Aorta (tissue), 5 donors: ENCODE data around the gene PEX11A. TPM values are rescaled to one million over a fixed set of nuclear protein-coding genes. Genes with fewer than 3 reads are reported as not detected.

ENCODE experiments used
- ATAC-seq: fragments of 200-7000 bp; cut with Tn5 transposase; one replicate; pipeline ENCODE4 v1.9.1; 2022; ENCODE audit warnings: moderate library complexity; ENCODE audit not compliant: low FRiP score
- DNase-seq, 2 donors: peaks; one replicate each; pipeline ENCODE4 v3.0.0-alpha.2; 2020
- H3K27ac ChIP-seq, 2 donors: one replicate each; pipeline ENCODE4 v1.5.1; 2013; ENCODE audit warnings: low read length in 2 of 2, mild to moderate bottlenecking in 2 of 2, moderate library complexity in 2 of 2, control low read depth in 1 of 2, inconsistent platforms in 1 of 2, low read depth in 1 of 2
- H3K27me3 ChIP-seq, 2 donors: one replicate each; pipeline ENCODE4 v1.6.1; 2013; ENCODE audit warnings: control low read depth in 1 of 2, low read length in 1 of 2, mild to moderate bottlenecking in 1 of 2, moderate library complexity in 1 of 2; ENCODE audit not compliant: insufficient read depth in 2 of 2, control insufficient read depth in 1 of 2
- H3K36me3 ChIP-seq, 2 donors: one replicate each; pipeline ENCODE4 v1.6.1; 2013; ENCODE audit warnings: control low read depth in 1 of 2, low read length in 1 of 2, mild to moderate bottlenecking in 1 of 2; ENCODE audit not compliant: insufficient read depth in 2 of 2, control insufficient read depth in 1 of 2
- H3K4me1 ChIP-seq, 2 donors: one replicate each; pipeline ENCODE4 v1.6.1; 2013; ENCODE audit warnings: low read length in 2 of 2, control low read depth in 1 of 2, mild to moderate bottlenecking in 1 of 2, moderate library complexity in 1 of 2; ENCODE audit not compliant: insufficient read depth in 2 of 2, control insufficient read depth in 1 of 2
- H3K4me3 ChIP-seq, 2 donors: one replicate each; pipeline ENCODE4 v1.5.1; 2013; ENCODE audit warnings: low read length in 2 of 2, control low read depth in 1 of 2, mild to moderate bottlenecking in 1 of 2
- H3K9me3 ChIP-seq: one replicate; pipeline ENCODE4 v1.6.1; 2013; ENCODE audit warnings: mild to moderate bottlenecking, low read length; ENCODE audit not compliant: control insufficient read depth
- WGBS, 2 donors: extraction: QIAGEN DNeasy Blood & Tissue Kit; methylation state at CpG; one replicate each; pipeline ENCODE4 v1.1.7; 2013; 5-methylcytosine and 5-hydroxymethylcytosine counted together
- intact Hi-C, 2 donors: fragments of 100-400 bp; cut with DNase I; formaldehyde crosslinking; loops; one replicate each; pipeline versions ENCODE4 v1.14.2 to v1.15.0; 2022
- polyA plus RNA-seq, 2 donors: library from polyadenylated mRNA; stranded (reverse); fragments of 200-250 nt; gene quantifications; one replicate each; pipeline ENCODE4 v1.2.3, GENCODE V29; 2013
- total RNA-seq, 2 donors: library from RNA; stranded (reverse); fragmentation: NEBNext Ultra II Directional; extraction: Animal tissue kit (Norgen Biotek cat#: 25700); gene quantifications; one replicate each; pipeline ENCODE4 v1.2.1, GENCODE V29; 2021
- donor health status: healthy with polysubstance abuse.
- donor health status: Bipolar disorder and iron deficiency.
- donor health status: DM: no; HTN: no; CAD: no.
- donor health status: DM: no; HTN: no; CAD: no.
- donor health status: DM: yes; HTN: yes; CAD: no.

PEX11A gene
- total and polyA plus RNA-seq, 4 donors, result 7.7 to 13.3 (median 9.7) TPM

DNA sequence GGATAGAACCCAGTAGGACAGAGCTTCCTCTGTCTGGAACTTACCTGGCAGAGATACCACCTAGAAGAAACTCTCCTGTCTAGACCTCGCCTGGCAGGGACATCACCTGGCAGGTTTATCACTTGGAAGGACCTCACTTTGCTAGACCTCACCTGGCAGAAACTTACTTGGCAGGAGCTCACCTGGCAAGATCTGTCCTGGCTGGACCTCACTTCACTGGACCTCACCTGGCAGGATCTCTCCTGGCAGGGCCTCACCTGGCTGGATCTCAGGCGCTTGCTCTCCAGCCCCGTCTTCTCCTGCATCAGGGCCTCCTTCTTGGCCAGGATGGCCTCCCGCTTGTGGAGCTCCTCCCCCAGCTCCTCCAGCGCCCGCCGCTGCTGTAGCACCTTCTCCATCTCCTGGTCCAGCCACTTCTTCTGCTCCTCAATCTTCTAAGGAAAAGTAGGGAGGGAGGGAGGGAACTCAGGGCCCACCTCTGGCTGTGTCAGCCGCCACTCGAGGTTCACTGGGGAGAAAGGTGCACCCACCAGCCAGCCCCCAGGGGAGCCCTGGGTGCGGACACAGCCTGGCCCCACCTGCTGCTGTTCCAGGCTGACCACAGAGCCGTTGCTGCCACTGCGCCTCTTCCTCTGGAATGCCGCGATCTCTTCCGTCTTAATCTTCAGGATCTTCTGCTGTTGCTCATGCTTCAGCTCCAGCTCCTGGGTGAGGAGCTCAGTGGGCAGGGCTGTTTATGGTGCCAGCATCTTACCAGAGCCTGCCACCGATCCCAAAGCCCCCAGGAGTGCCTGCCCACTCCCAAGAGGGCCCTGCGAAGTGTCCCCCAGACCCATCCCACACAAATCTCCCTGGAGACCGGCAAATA, 57.8 kb downstream of the PEX11A start:
- Histone ChIP-seq H3K4me1 (no peaks in the 10 kb centered on the region), H3K27ac (no peak overlapping the region), H3K9me3 (no peaks in the 10 kb centered on the region), H3K36me3 (peaks cover 3 to 16% of the 10 kb centered on the region in 2 donors), H3K4me3 (no peak overlapping the region), H3K27me3 (no peaks in the 10 kb centered on the region)
- ATAC-seq (no peak), DNase-seq (no peak)
- intact Hi-C loops, result no loop called here
- 96 to 97% methylated on average over 18 of the region's 18 CpGs for WGBS, 2 donors

DNA sequence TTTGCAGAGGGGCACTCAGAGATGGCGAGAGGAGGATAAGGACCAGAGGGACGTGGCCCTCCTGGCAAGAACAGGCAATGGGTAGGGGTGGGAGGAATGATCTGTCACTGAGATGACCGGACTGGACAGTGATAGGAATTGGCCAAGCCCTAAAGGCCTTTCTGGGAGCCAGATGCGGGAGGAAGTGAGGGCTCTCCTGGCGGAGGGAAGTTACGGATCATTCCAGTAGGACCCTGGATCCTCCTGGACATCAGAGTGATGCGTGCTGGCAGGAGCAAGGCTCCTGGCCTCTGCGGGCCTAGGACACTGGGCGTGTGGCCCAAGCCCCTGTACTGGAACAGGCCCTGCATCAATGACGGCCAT, 58.7 kb downstream of the PEX11A start:
- no peaks in the 10 kb centered on the region for H3K4me1 ChIP-seq
- no peak for ATAC-seq
- no peaks in the 10 kb centered on the region for H3K9me3 ChIP-seq
- H3K4me3 ChIP-seq, result no peak overlapping the region
- no peak overlapping the region for H3K27ac ChIP-seq
- intact Hi-C loops, result no loop called here
- no peaks in the 10 kb centered on the region for H3K27me3 ChIP-seq
- DNase-seq, result no peak
- H3K36me3 ChIP-seq, result peaks cover 3 to 16% of the 10 kb centered on the region in 2 donors
- 85 to 89% methylated on average over 10 of the region's 10 CpGs for WGBS, 2 donors

Other genes starting within 250 kb of the PEX11A start
- not detected for gene RHCG, start 194.2 kb downstream of the PEX11A start, total RNA-seq
- 1 to 10 TPM; 1.0 to 2.1 TPM for gene RHCG, start 194.2 kb downstream of the PEX11A start, polyA plus RNA-seq
- gene TICRR, start 115.3 kb downstream of the PEX11A start, total RNA-seq, result under 1 TPM; 0.16 to 0.60 TPM
- under 1 TPM in 1 of 2 donors, not detected in 1; 0.03 TPM for gene TICRR, start 115.3 kb downstream of the PEX11A start, polyA plus RNA-seq
- 10 to 100 TPM; 16.5 to 17.5 TPM for gene KIF7, start 35.3 kb downstream of the PEX11A start, total RNA-seq
- gene KIF7, start 35.3 kb downstream of the PEX11A start, polyA plus RNA-seq, result 10 to 100 TPM in 1 of 2 donors, 1 to 10 TPM in 1; 3.1 to 16.0 TPM
- gene PLIN1, start 11.4 kb downstream of the PEX11A start, total RNA-seq, result 1 to 10 TPM; 3.0 to 4.1 TPM
- 1 to 10 TPM in 1 of 2 donors, under 1 TPM in 1; 0.38 to 2.3 TPM for gene PLIN1, start 11.4 kb downstream of the PEX11A start, polyA plus RNA-seq
- gene WDR93, start 57 bp upstream of the PEX11A start, total RNA-seq, result not detected
- under 1 TPM in 1 of 2 donors, not detected in 1; 0.84 TPM for gene WDR93, start 57 bp upstream of the PEX11A start, polyA plus RNA-seq
- 1 to 10 TPM in 1 of 2 donors, under 1 TPM in 1; 0.63 to 1.2 TPM for gene MESP1, start 60.5 kb upstream of the PEX11A start, total RNA-seq
- gene MESP1, start 60.5 kb upstream of the PEX11A start, polyA plus RNA-seq, result under 1 TPM in 1 of 2 donors, not detected in 1; 0.49 TPM
- not detected for gene MESP2, start 85.6 kb upstream of the PEX11A start, total RNA-seq
- gene MESP2, start 85.6 kb upstream of the PEX11A start, polyA plus RNA-seq, result 1 to 10 TPM in 1 of 2 donors, not detected in 1; 3.0 TPM
- 10 to 100 TPM; 21.4 to 30.7 TPM for gene ANPEP, start 124.1 kb upstream of the PEX11A start, total RNA-seq
- 100 to 1,000 TPM in 1 of 2 donors, 1 to 10 TPM in 1; 4.2 to 225 TPM for gene ANPEP, start 124.1 kb upstream of the PEX11A start, polyA plus RNA-seq
- gene AP3S2, start 203.2 kb upstream of the PEX11A start, total RNA-seq, result 10 to 100 TPM; 24.5 to 33.2 TPM
- gene AP3S2, start 203.2 kb upstream of the PEX11A start, polyA plus RNA-seq, result 10 to 100 TPM; 16.7 to 21.1 TPM
- 10 to 100 TPM; 18.4 to 35.4 TPM for gene ARPIN, start 222.2 kb upstream of the PEX11A start, total RNA-seq
- gene ARPIN, start 222.2 kb upstream of the PEX11A start, polyA plus RNA-seq, result 10 to 100 TPM in 1 of 2 donors, 1 to 10 TPM in 1; 9.8 to 11.0 TPM